H9 (cell line): ENCODE measurements around the gene ROCK2. TPM values are rescaled to one million over a fixed set of nuclear protein-coding genes. Genes with fewer than 3 reads are reported as not detected.

Experiments used
- DNase-seq: peaks from one replicate; pipeline ENCODE4 v3.0.0-alpha.2; 2017
- H2AFZ ChIP-seq: one replicate; pipeline ENCODE4 v1.6.1; 2013; ENCODE audit warnings: mild to moderate bottlenecking, low read length, control low read depth, moderate library complexity
- H2AK5ac ChIP-seq: 2 replicates; pipeline ENCODE4 v1.6.1; 2013; ENCODE audit warnings: low read length, control low read depth, mixed read lengths; ENCODE audit not compliant: insufficient read length
- H2BK120ac ChIP-seq: one replicate; pipeline ENCODE4 v1.6.1; 2013; ENCODE audit warnings: low read depth, mild to moderate bottlenecking, low read length, control low read depth, inconsistent platforms; ENCODE audit not compliant: poor library complexity, severe bottlenecking
- H2BK12ac ChIP-seq: 2 replicates; pipeline ENCODE4 v1.6.1; 2013; ENCODE audit warnings: low read length, control low read depth, mixed read lengths, low read depth; ENCODE audit not compliant: insufficient read length
- H2BK15ac ChIP-seq: 2 replicates; pipeline ENCODE4 v1.6.1; 2013; ENCODE audit warnings: low read depth, low read length, control low read depth
- H2BK20ac ChIP-seq: one replicate; pipeline ENCODE4 v1.6.1; 2013; ENCODE audit warnings: low read depth, mild to moderate bottlenecking, low read length, control low read depth, inconsistent platforms; ENCODE audit not compliant: poor library complexity, severe bottlenecking
- H2BK5ac ChIP-seq: 2 replicates; pipeline ENCODE4 v1.6.1; 2013; ENCODE audit warnings: low read length, control low read depth, mixed read lengths; ENCODE audit not compliant: insufficient read length
- H3K14ac ChIP-seq: 2 replicates; pipeline ENCODE4 v1.6.1; 2013; ENCODE audit warnings: low read length, control low read depth; ENCODE audit not compliant: insufficient read depth
- H3K18ac ChIP-seq: 2 replicates; pipeline ENCODE4 v1.6.1; 2013; ENCODE audit warnings: low read depth, mild to moderate bottlenecking, mixed read lengths, low read length, control low read depth; ENCODE audit not compliant: insufficient read length
- H3K23ac ChIP-seq: 2 replicates; pipeline ENCODE4 v1.6.1; 2013; ENCODE audit warnings: low read length, control low read depth, mixed read lengths, low read depth; ENCODE audit not compliant: insufficient read length
- H3K23me2 ChIP-seq: 2 replicates; pipeline ENCODE4 v1.6.1; 2013; ENCODE audit warnings: low read depth, mild to moderate bottlenecking, mixed read lengths, low read length, control low read depth; ENCODE audit not compliant: insufficient read length, poor library complexity, severe bottlenecking
- H3K27ac ChIP-seq: 2 replicates; pipeline ENCODE4 v1.5.1; 2013; ENCODE audit warnings: low read length, control low read depth, mixed read lengths, low read depth; ENCODE audit not compliant: insufficient read length
- H3K27me3 ChIP-seq: 2 replicates; pipeline ENCODE4 v1.6.1; 2013; ENCODE audit warnings: low read length, control low read depth, inconsistent platforms; ENCODE audit not compliant: insufficient read depth
- H3K4ac ChIP-seq: 2 replicates; pipeline ENCODE4 v1.6.1; 2013; ENCODE audit warnings: low read depth, mild to moderate bottlenecking, control low read depth, inconsistent platforms, low read length, moderate library complexity
- H3K4me1 ChIP-seq: 2 replicates; pipeline ENCODE4 v1.6.1; 2013; ENCODE audit warnings: low read length, control low read depth, inconsistent platforms; ENCODE audit not compliant: insufficient read depth
- H3K4me2 ChIP-seq: 2 replicates; pipeline ENCODE4 v1.6.1; 2013; ENCODE audit warnings: low read length, control low read depth, mixed read lengths; ENCODE audit not compliant: insufficient read length, insufficient read depth
- H3K56ac ChIP-seq: 2 replicates; pipeline ENCODE4 v1.6.1; 2013; ENCODE audit warnings: low read depth, mild to moderate bottlenecking, mixed read lengths, low read length, control low read depth; ENCODE audit not compliant: insufficient read length
- H3K79me1 ChIP-seq: 2 replicates; pipeline ENCODE4 v1.6.1; 2013; ENCODE audit warnings: low read depth, mild to moderate bottlenecking, moderate library complexity, low read length, control low read depth, inconsistent platforms; ENCODE audit not compliant: insufficient read depth, poor library complexity, severe bottlenecking
- H3K79me2 ChIP-seq: 2 replicates; pipeline ENCODE4 v1.6.1; 2013; ENCODE audit warnings: low read length, control low read depth, inconsistent platforms; ENCODE audit not compliant: insufficient read depth
- H3K9ac ChIP-seq: 2 replicates; pipeline ENCODE4 v1.6.1; 2013; ENCODE audit warnings: low read length, control low read depth, mixed read lengths; ENCODE audit not compliant: insufficient read length; ENCODE audit errors: extremely low read depth
- H3K9me3 ChIP-seq: one replicate; pipeline ENCODE4 v1.6.1; 2013; ENCODE audit warnings: low read depth, low read length, inconsistent platforms; ENCODE audit not compliant: control insufficient read depth
- H3T11ph ChIP-seq: one replicate; pipeline ENCODE4 v1.6.1; 2013; ENCODE audit warnings: mild to moderate bottlenecking, low read length, control low read depth, inconsistent platforms
- H4K20me1 ChIP-seq: one replicate; pipeline ENCODE4 v1.6.1; 2013; ENCODE audit not compliant: control insufficient read depth, insufficient read length, insufficient read depth
- H4K5ac ChIP-seq: 2 replicates; pipeline ENCODE4 v1.6.1; 2013; ENCODE audit warnings: low read depth, mild to moderate bottlenecking, mixed read lengths, low read length, control low read depth; ENCODE audit not compliant: insufficient read length
- H4K8ac ChIP-seq: replicated peaks from 2 replicates; pipeline ENCODE4 v1.6.1; 2013; ENCODE audit warnings: low read length, control low read depth, mixed read lengths, low read depth; ENCODE audit not compliant: insufficient read length
- H4K91ac ChIP-seq: 2 replicates; pipeline ENCODE4 v1.6.1; 2013; ENCODE audit warnings: low read depth, mild to moderate bottlenecking, moderate library complexity, mixed read lengths, low read length, control low read depth; ENCODE audit not compliant: insufficient read length
- H3K27ac Mint-ChIP-seq, 3 experiments: 2 replicates in 2 of 3; 3 replicates in 1 of 3; pipeline ENCODE4 v1.8.0; 2020 to 2021; ENCODE audit warnings: mixed read lengths in 3 of 3, mild to moderate bottlenecking in 1 of 3, moderate library complexity in 1 of 3
- H3K27me3 Mint-ChIP-seq: 2 replicates; pipeline ENCODE4 v1.8.0; 2021; ENCODE audit warnings: low read depth, mild to moderate bottlenecking, moderate library complexity, mixed read lengths
- H3K36me3 Mint-ChIP-seq, 3 experiments: 2 replicates in 2 of 3; 3 replicates in 1 of 3; pipeline ENCODE4 v1.8.0; 2020 to 2021; ENCODE audit warnings: low read depth in 3 of 3, mixed read lengths in 3 of 3; ENCODE audit not compliant: insufficient read depth in 1 of 3
- H3K4me1 Mint-ChIP-seq, 2 experiments: 2 replicates each; pipeline ENCODE4 v1.8.0; 2020; ENCODE audit warnings: mixed read lengths in 2 of 2
- H3K4me3 Mint-ChIP-seq, 2 experiments: 2 replicates in 1 of 2; 3 replicates in 1 of 2; pipeline ENCODE4 v1.8.0; 2020 to 2021; ENCODE audit warnings: mild to moderate bottlenecking in 2 of 2, mixed read lengths in 2 of 2, moderate library complexity in 1 of 2
- H3K9me3 Mint-ChIP-seq, 2 experiments: 2 replicates in 1 of 2; 3 replicates in 1 of 2; pipeline ENCODE4 v1.8.0; 2020; ENCODE audit warnings: mild to moderate bottlenecking in 2 of 2, mixed read lengths in 2 of 2, moderate library complexity in 1 of 2
- WGBS: extraction: QIAGEN DNeasy Blood & Tissue Kit; methylation state at CpG from one replicate; pipeline ENCODE4 v1.1.7; 2013; ENCODE audit warnings: missing lambda C conversion rate, low lambda C conversion rate, mixed read lengths; ENCODE audit not compliant: insufficient read length; ENCODE audit errors: extremely low coverage; 5-methylcytosine and 5-hydroxymethylcytosine counted together
- total RNA-seq: library from RNA; stranded (reverse); gene quantifications from 2 replicates; pipeline ENCODE4 v1.2.1, GENCODE V29; 2021
- TF ChIP-seq, protein P1 (sequence below): fragments of 200-600 bp; sonication (generic); conservative IDR thresholded peaks from 3 replicates; pipeline ENCODE4 v1.8.0; 2021; ENCODE audit warnings: antibody characterized with exemption, mild to moderate bottlenecking

The ROCK2 gene
- total RNA-seq, 1 experiment from 2014 or later, result 33.2 TPM

- TF ChIP-seq, protein P1, sequence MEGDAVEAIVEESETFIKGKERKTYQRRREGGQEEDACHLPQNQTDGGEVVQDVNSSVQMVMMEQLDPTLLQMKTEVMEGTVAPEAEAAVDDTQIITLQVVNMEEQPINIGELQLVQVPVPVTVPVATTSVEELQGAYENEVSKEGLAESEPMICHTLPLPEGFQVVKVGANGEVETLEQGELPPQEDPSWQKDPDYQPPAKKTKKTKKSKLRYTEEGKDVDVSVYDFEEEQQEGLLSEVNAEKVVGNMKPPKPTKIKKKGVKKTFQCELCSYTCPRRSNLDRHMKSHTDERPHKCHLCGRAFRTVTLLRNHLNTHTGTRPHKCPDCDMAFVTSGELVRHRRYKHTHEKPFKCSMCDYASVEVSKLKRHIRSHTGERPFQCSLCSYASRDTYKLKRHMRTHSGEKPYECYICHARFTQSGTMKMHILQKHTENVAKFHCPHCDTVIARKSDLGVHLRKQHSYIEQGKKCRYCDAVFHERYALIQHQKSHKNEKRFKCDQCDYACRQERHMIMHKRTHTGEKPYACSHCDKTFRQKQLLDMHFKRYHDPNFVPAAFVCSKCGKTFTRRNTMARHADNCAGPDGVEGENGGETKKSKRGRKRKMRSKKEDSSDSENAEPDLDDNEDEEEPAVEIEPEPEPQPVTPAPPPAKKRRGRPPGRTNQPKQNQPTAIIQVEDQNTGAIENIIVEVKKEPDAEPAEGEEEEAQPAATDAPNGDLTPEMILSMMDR, result no peak
- no peak overlapping the region for H2BK20ac ChIP-seq
- WGBS, result no CpG with 5 or more reads among the region's 55 CpGs
- no peaks in the 10 kb centered on the region for H4K20me1 ChIP-seq
- H3K18ac ChIP-seq, result no peak overlapping the region
- H2AK5ac ChIP-seq, result no peak overlapping the region
- H3K23me2 ChIP-seq, result peaks cover 19% of the 10 kb centered on the region
- no peak overlapping the region for H3K27ac ChIP-seq
- H2BK120ac ChIP-seq, result no peak overlapping the region
- Mint-ChIP-seq H3K27me3 (no peaks in the 10 kb centered on the region; the same call in 1 of the 2 replicates), H3K27ac (peak overlapping the region; percentile 63 to 83 (median 77); a peak in 4 of 7 replicates), H3K9me3 (0 out of 5 replicates have a peak, but pooled peaks cover 0 to under 1% of the 10 kb centered on the region in 2 experiments), H3K4me1 (peaks cover 36 to 44% of the 10 kb centered on the region in 2 experiments), H3K4me3 (peak overlapping the region; percentile 95 to 99), H3K36me3 (peaks cover 0 to 3% (median 0%) of the 10 kb centered on the region in 3 experiments; a peak in 1 of 7 replicates)
- no peak overlapping the region for H4K5ac ChIP-seq
- no peak overlapping the region for H2BK5ac ChIP-seq
- no peak overlapping the region for H3K23ac ChIP-seq
- H3K79me1 ChIP-seq, result no peaks in the 10 kb centered on the region
- peak overlapping the region; percentile 85 for H3K4me2 ChIP-seq
- no peak overlapping the region for H4K8ac ChIP-seq
- no peak overlapping the region for H2AFZ ChIP-seq
- H2BK15ac ChIP-seq, result no peak overlapping the region
- no peak overlapping the region for H3K4ac ChIP-seq
- no peak overlapping the region for H2BK12ac ChIP-seq
- H3K4me1 ChIP-seq, result peaks cover 6% of the 10 kb centered on the region
- H3K56ac ChIP-seq, result no peak overlapping the region
- peaks cover 17% of the 10 kb centered on the region for H3K79me2 ChIP-seq
- peak overlapping the region; percentile 23; the same call in 1 of the 2 replicates for H3K14ac ChIP-seq
- H3T11ph ChIP-seq, result no peak overlapping the region
- H4K91ac ChIP-seq, result no peak overlapping the region
- no peaks in the 10 kb centered on the region for H3K9me3 ChIP-seq
- DNase-seq, result peak; percentile 66
- H3K9ac ChIP-seq, result peak overlapping the region; percentile 65
- H3K27me3 ChIP-seq, result no peaks in the 10 kb centered on the region
Observed at GRCh38 chr2:11343650-11344341, 640 bp downstream of the ROCK2 start.
